H9 (cell line): ENCODE data around the gene CLDN18. TPM values are rescaled to one million over a fixed set of nuclear protein-coding genes. Genes with fewer than 3 reads are reported as not detected.

Experiments
- DNase-seq: peaks from one replicate; pipeline ENCODE4 v3.0.0-alpha.2; 2017
- H2AFZ ChIP-seq: one replicate; pipeline ENCODE4 v1.6.1; 2013; ENCODE audit warnings: mild to moderate bottlenecking, low read length, control low read depth, moderate library complexity
- H2AK5ac ChIP-seq: 2 replicates; pipeline ENCODE4 v1.6.1; 2013; ENCODE audit warnings: low read length, control low read depth, mixed read lengths; ENCODE audit not compliant: insufficient read length
- H2BK120ac ChIP-seq: one replicate; pipeline ENCODE4 v1.6.1; 2013; ENCODE audit warnings: low read depth, mild to moderate bottlenecking, low read length, control low read depth, inconsistent platforms; ENCODE audit not compliant: poor library complexity, severe bottlenecking
- H2BK12ac ChIP-seq: 2 replicates; pipeline ENCODE4 v1.6.1; 2013; ENCODE audit warnings: low read length, control low read depth, mixed read lengths, low read depth; ENCODE audit not compliant: insufficient read length
- H2BK15ac ChIP-seq: 2 replicates; pipeline ENCODE4 v1.6.1; 2013; ENCODE audit warnings: low read depth, low read length, control low read depth
- H2BK20ac ChIP-seq: one replicate; pipeline ENCODE4 v1.6.1; 2013; ENCODE audit warnings: low read depth, mild to moderate bottlenecking, low read length, control low read depth, inconsistent platforms; ENCODE audit not compliant: poor library complexity, severe bottlenecking
- H2BK5ac ChIP-seq: 2 replicates; pipeline ENCODE4 v1.6.1; 2013; ENCODE audit warnings: low read length, control low read depth, mixed read lengths; ENCODE audit not compliant: insufficient read length
- H3K14ac ChIP-seq: 2 replicates; pipeline ENCODE4 v1.6.1; 2013; ENCODE audit warnings: low read length, control low read depth; ENCODE audit not compliant: insufficient read depth
- H3K18ac ChIP-seq: 2 replicates; pipeline ENCODE4 v1.6.1; 2013; ENCODE audit warnings: low read depth, mild to moderate bottlenecking, mixed read lengths, low read length, control low read depth; ENCODE audit not compliant: insufficient read length
- H3K23ac ChIP-seq: 2 replicates; pipeline ENCODE4 v1.6.1; 2013; ENCODE audit warnings: low read length, control low read depth, mixed read lengths, low read depth; ENCODE audit not compliant: insufficient read length
- H3K23me2 ChIP-seq: 2 replicates; pipeline ENCODE4 v1.6.1; 2013; ENCODE audit warnings: low read depth, mild to moderate bottlenecking, mixed read lengths, low read length, control low read depth; ENCODE audit not compliant: insufficient read length, poor library complexity, severe bottlenecking
- H3K27ac ChIP-seq: 2 replicates; pipeline ENCODE4 v1.5.1; 2013; ENCODE audit warnings: low read length, control low read depth, mixed read lengths, low read depth; ENCODE audit not compliant: insufficient read length
- H3K27me3 ChIP-seq: 2 replicates; pipeline ENCODE4 v1.6.1; 2013; ENCODE audit warnings: low read length, control low read depth, inconsistent platforms; ENCODE audit not compliant: insufficient read depth
- H3K4ac ChIP-seq: 2 replicates; pipeline ENCODE4 v1.6.1; 2013; ENCODE audit warnings: low read depth, mild to moderate bottlenecking, control low read depth, inconsistent platforms, low read length, moderate library complexity
- H3K4me1 ChIP-seq: 2 replicates; pipeline ENCODE4 v1.6.1; 2013; ENCODE audit warnings: low read length, control low read depth, inconsistent platforms; ENCODE audit not compliant: insufficient read depth
- H3K4me2 ChIP-seq: 2 replicates; pipeline ENCODE4 v1.6.1; 2013; ENCODE audit warnings: low read length, control low read depth, mixed read lengths; ENCODE audit not compliant: insufficient read length, insufficient read depth
- H3K56ac ChIP-seq: 2 replicates; pipeline ENCODE4 v1.6.1; 2013; ENCODE audit warnings: low read depth, mild to moderate bottlenecking, mixed read lengths, low read length, control low read depth; ENCODE audit not compliant: insufficient read length
- H3K79me1 ChIP-seq: 2 replicates; pipeline ENCODE4 v1.6.1; 2013; ENCODE audit warnings: low read depth, mild to moderate bottlenecking, moderate library complexity, low read length, control low read depth, inconsistent platforms; ENCODE audit not compliant: insufficient read depth, poor library complexity, severe bottlenecking
- H3K79me2 ChIP-seq: 2 replicates; pipeline ENCODE4 v1.6.1; 2013; ENCODE audit warnings: low read length, control low read depth, inconsistent platforms; ENCODE audit not compliant: insufficient read depth
- H3K9ac ChIP-seq: 2 replicates; pipeline ENCODE4 v1.6.1; 2013; ENCODE audit warnings: low read length, control low read depth, mixed read lengths; ENCODE audit not compliant: insufficient read length; ENCODE audit errors: extremely low read depth
- H3K9me3 ChIP-seq: one replicate; pipeline ENCODE4 v1.6.1; 2013; ENCODE audit warnings: low read depth, low read length, inconsistent platforms; ENCODE audit not compliant: control insufficient read depth
- H3T11ph ChIP-seq: one replicate; pipeline ENCODE4 v1.6.1; 2013; ENCODE audit warnings: mild to moderate bottlenecking, low read length, control low read depth, inconsistent platforms
- H4K20me1 ChIP-seq: one replicate; pipeline ENCODE4 v1.6.1; 2013; ENCODE audit not compliant: control insufficient read depth, insufficient read length, insufficient read depth
- H4K5ac ChIP-seq: 2 replicates; pipeline ENCODE4 v1.6.1; 2013; ENCODE audit warnings: low read depth, mild to moderate bottlenecking, mixed read lengths, low read length, control low read depth; ENCODE audit not compliant: insufficient read length
- H4K8ac ChIP-seq: replicated peaks from 2 replicates; pipeline ENCODE4 v1.6.1; 2013; ENCODE audit warnings: low read length, control low read depth, mixed read lengths, low read depth; ENCODE audit not compliant: insufficient read length
- H4K91ac ChIP-seq: 2 replicates; pipeline ENCODE4 v1.6.1; 2013; ENCODE audit warnings: low read depth, mild to moderate bottlenecking, moderate library complexity, mixed read lengths, low read length, control low read depth; ENCODE audit not compliant: insufficient read length
- H3K27ac Mint-ChIP-seq, 3 experiments: 2 replicates in 2 of 3; 3 replicates in 1 of 3; pipeline ENCODE4 v1.8.0; 2020 to 2021; ENCODE audit warnings: mixed read lengths in 3 of 3, mild to moderate bottlenecking in 1 of 3, moderate library complexity in 1 of 3
- H3K27me3 Mint-ChIP-seq: 2 replicates; pipeline ENCODE4 v1.8.0; 2021; ENCODE audit warnings: low read depth, mild to moderate bottlenecking, moderate library complexity, mixed read lengths
- H3K36me3 Mint-ChIP-seq, 3 experiments: 2 replicates in 2 of 3; 3 replicates in 1 of 3; pipeline ENCODE4 v1.8.0; 2020 to 2021; ENCODE audit warnings: low read depth in 3 of 3, mixed read lengths in 3 of 3; ENCODE audit not compliant: insufficient read depth in 1 of 3
- H3K4me1 Mint-ChIP-seq, 2 experiments: 2 replicates each; pipeline ENCODE4 v1.8.0; 2020; ENCODE audit warnings: mixed read lengths in 2 of 2
- H3K4me3 Mint-ChIP-seq, 2 experiments: 2 replicates in 1 of 2; 3 replicates in 1 of 2; pipeline ENCODE4 v1.8.0; 2020 to 2021; ENCODE audit warnings: mild to moderate bottlenecking in 2 of 2, mixed read lengths in 2 of 2, moderate library complexity in 1 of 2
- H3K9me3 Mint-ChIP-seq, 2 experiments: 2 replicates in 1 of 2; 3 replicates in 1 of 2; pipeline ENCODE4 v1.8.0; 2020; ENCODE audit warnings: mild to moderate bottlenecking in 2 of 2, mixed read lengths in 2 of 2, moderate library complexity in 1 of 2
- WGBS: extraction: QIAGEN DNeasy Blood & Tissue Kit; methylation state at CpG from one replicate; pipeline ENCODE4 v1.1.7; 2013; ENCODE audit warnings: missing lambda C conversion rate, low lambda C conversion rate, mixed read lengths; ENCODE audit not compliant: insufficient read length; ENCODE audit errors: extremely low coverage; 5-methylcytosine and 5-hydroxymethylcytosine counted together
- total RNA-seq: library from RNA; stranded (reverse); gene quantifications from 2 replicates; pipeline ENCODE4 v1.2.1, GENCODE V29; 2021
- TF ChIP-seq, protein P1 (sequence below): fragments of 200-600 bp; sonication (generic); conservative IDR thresholded peaks from 3 replicates; pipeline ENCODE4 v1.8.0; 2021; ENCODE audit warnings: antibody characterized with exemption, mild to moderate bottlenecking

Gene CLDN18
- total RNA-seq, 1 experiment from 2014 or later = not detected

DNA sequence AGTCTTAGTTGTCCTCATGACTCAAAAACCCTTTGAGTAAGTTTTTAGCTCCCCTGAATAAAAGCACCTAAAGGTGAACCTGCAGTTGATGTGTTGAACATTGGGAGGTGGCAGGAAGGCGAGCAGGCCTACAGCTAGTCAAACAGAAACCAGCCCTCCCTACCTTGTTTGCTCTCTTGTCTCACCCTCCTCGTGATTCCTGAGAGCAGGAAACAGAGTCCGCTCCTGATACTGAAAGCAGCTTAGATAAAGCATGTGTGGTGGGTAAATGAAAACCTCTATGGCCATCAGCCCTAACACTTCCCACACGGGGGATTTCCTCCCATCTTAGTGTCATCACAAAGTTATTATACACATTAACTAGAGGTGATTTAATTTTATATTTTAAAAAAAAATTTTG is 21.8 kb upstream of the CLDN18 start:
- Histone ChIP-seq H3K27ac (no peak overlapping the region), H3K79me2 (no peaks in the 10 kb centered on the region), H2BK120ac (no peak overlapping the region), H3K56ac (no peak overlapping the region), H2BK15ac (no peak overlapping the region), H4K20me1 (no peaks in the 10 kb centered on the region), H3K27me3 (no peaks in the 10 kb centered on the region), H2BK20ac (no peak overlapping the region), H2AFZ (no peak overlapping the region), H3K23me2 (no peaks in the 10 kb centered on the region), H4K5ac (no peak overlapping the region), H3K9ac (no peak overlapping the region), H3K18ac (no peak overlapping the region), H3T11ph (no peak overlapping the region), H3K9me3 (no peaks in the 10 kb centered on the region), H3K14ac (no peak overlapping the region), H3K4me2 (no peak overlapping the region), H3K4me1 (no peaks in the 10 kb centered on the region), H2BK12ac (no peak overlapping the region), H4K91ac (no peak overlapping the region), H2AK5ac (no peak overlapping the region), H3K23ac (no peak overlapping the region), H3K4ac (no peak overlapping the region), H2BK5ac (no peak overlapping the region), H4K8ac (no peak overlapping the region), H3K79me1 (no peaks in the 10 kb centered on the region)
- H3K36me3 Mint-ChIP-seq = no peaks in the 10 kb centered on the region
- WGBS = no CpG with 5 or more reads among the region's 4 CpGs
- TF ChIP-seq, protein P1, sequence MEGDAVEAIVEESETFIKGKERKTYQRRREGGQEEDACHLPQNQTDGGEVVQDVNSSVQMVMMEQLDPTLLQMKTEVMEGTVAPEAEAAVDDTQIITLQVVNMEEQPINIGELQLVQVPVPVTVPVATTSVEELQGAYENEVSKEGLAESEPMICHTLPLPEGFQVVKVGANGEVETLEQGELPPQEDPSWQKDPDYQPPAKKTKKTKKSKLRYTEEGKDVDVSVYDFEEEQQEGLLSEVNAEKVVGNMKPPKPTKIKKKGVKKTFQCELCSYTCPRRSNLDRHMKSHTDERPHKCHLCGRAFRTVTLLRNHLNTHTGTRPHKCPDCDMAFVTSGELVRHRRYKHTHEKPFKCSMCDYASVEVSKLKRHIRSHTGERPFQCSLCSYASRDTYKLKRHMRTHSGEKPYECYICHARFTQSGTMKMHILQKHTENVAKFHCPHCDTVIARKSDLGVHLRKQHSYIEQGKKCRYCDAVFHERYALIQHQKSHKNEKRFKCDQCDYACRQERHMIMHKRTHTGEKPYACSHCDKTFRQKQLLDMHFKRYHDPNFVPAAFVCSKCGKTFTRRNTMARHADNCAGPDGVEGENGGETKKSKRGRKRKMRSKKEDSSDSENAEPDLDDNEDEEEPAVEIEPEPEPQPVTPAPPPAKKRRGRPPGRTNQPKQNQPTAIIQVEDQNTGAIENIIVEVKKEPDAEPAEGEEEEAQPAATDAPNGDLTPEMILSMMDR = no peak
- no peak for DNase-seq
- H3K27ac Mint-ChIP-seq = no peak overlapping the region
- H3K4me3 Mint-ChIP-seq = no peak overlapping the region
- H3K4me1 Mint-ChIP-seq = no peaks in the 10 kb centered on the region
- H3K9me3 Mint-ChIP-seq = no peaks in the 10 kb centered on the region; a peak in 1 of 5 replicates
- H3K27me3 Mint-ChIP-seq = peaks cover 6% of the 10 kb centered on the region; the same call in 1 of the 2 replicates
